ENCODE data around the gene VKORC1L1.

VKORC1L1 gene

GRCh38 chr7:65910237-65910636, 37.4 kb downstream of the VKORC1L1 start:
- no peak overlapping the region for H3K4me3 ChIP-seq (ENCODE audit: low read depth, low read length)
- peak; percentile 39 for DNase-seq (ENCODE audit: low read depth)
- TF ChIP-seq CTCF (conservative IDR thresholded peaks at IDR 0.05; ENCODE audit: low read depth, low read length): no peak

- no peak overlapping the region for H3K4me3 ChIP-seq (ENCODE audit: low read depth, low read length)
- no peak for DNase-seq (ENCODE audit: low read depth)
- TF ChIP-seq CTCF (conservative IDR thresholded peaks at IDR 0.05; ENCODE audit: low read depth, low read length): no peak
Measured at GRCh38 chr7:65912237-65912636, 39.4 kb downstream of the VKORC1L1 start.

GRCh38 chr7:65915921-65916657, 43.2 kb downstream of the VKORC1L1 start:
- no peak for DNase-seq (ENCODE audit: low read depth)
- TF ChIP-seq CTCF (conservative IDR thresholded peaks at IDR 0.05; ENCODE audit: low read depth, low read length): no peak

GRCh38 chr7:65923316-65923715, 50.4 kb downstream of the VKORC1L1 start:
- no peak for TF ChIP-seq CTCF (conservative IDR thresholded peaks at IDR 0.05; ENCODE audit: low read depth, low read length)
- DNase-seq (ENCODE audit: low read depth): no peak
- no peak overlapping the region for H3K4me3 ChIP-seq (ENCODE audit: low read depth, low read length)

More at GRCh38 chr7:65915921-65916657, 43.2 kb downstream of the VKORC1L1 start:
- no peak overlapping the region for H3K4me3 ChIP-seq (ENCODE audit: low read depth, low read length)

GRCh38 chr7:65924193-65924592, 51.3 kb downstream of the VKORC1L1 start:
- no peak for DNase-seq (ENCODE audit: low read depth)
- no peak for TF ChIP-seq CTCF (conservative IDR thresholded peaks at IDR 0.05; ENCODE audit: low read depth, low read length)
- H3K4me3 ChIP-seq (ENCODE audit: low read depth, low read length): no peak overlapping the region

- no peak overlapping the region for H3K4me3 ChIP-seq (ENCODE audit: low read depth, low read length)
- no peak for DNase-seq (ENCODE audit: low read depth)
- no peak for TF ChIP-seq CTCF (conservative IDR thresholded peaks at IDR 0.05; ENCODE audit: low read depth, low read length)
Measured at GRCh38 chr7:65925040-65925439, 52.2 kb downstream of the VKORC1L1 start.

GRCh38 chr7:65926588-65926987, 53.7 kb downstream of the VKORC1L1 start:
- no peak for DNase-seq (ENCODE audit: low read depth)
- no peak for TF ChIP-seq CTCF (conservative IDR thresholded peaks at IDR 0.05; ENCODE audit: low read depth, low read length)
- no peak overlapping the region for H3K4me3 ChIP-seq (ENCODE audit: low read depth, low read length)

Data from choroid plexus epithelial cell (primary cell).